ENCODE data around the gene CAMKV. TPM values are rescaled to one million over a fixed set of nuclear protein-coding genes. Genes with fewer than 3 reads are reported as not detected.

CAMKV gene
- total and polyA plus RNA-seq, 2 of the 4 experiments (the other 2 are of a cell fraction), result not detected

Small RNA genes lying within 50 kb of the gene (microRNA-seq; reads per million reads assigned to microRNA genes)
- not detected for gene RN7SL217P (ENCODE audit: insufficient read depth, insufficient read length)

Small RNA genes lying within 50 kb of the gene (small RNA-seq; reads per million reads assigned to genes)
- gene RN7SL217P, result 0 reads per million in 5 experiments

Other genes starting within 250 kb of the CAMKV start
- 116 and 142 TPM in 2 replicates for gene APEH, start 195.6 kb downstream of the CAMKV start, total RNA-seq (2012; rRNA removed)
- 84.3 and 89.2 TPM in 2 replicates for gene APEH, start 195.6 kb downstream of the CAMKV start, polyA plus RNA-seq (2012; rRNA removed)
- 1.1 and 1.3 TPM in 2 replicates for gene MST1, start 180.4 kb downstream of the CAMKV start, total RNA-seq (2012; rRNA removed)
- 13.0 and 16.6 TPM in 2 replicates for gene MST1, start 180.4 kb downstream of the CAMKV start, polyA plus RNA-seq (2012; rRNA removed)
- 10.8 and 13.4 TPM in 2 replicates for gene RNF123, start 180.3 kb downstream of the CAMKV start, total RNA-seq (2012; rRNA removed)
- gene RNF123, start 180.3 kb downstream of the CAMKV start, polyA plus RNA-seq (2012; rRNA removed), result 37.7 and 45.6 TPM in 2 replicates
- gene AMIGO3, start 150.2 kb downstream of the CAMKV start, total RNA-seq (2012; rRNA removed), result not detected in 2 replicates
- 1.5 and 2.7 TPM in 2 replicates for gene AMIGO3, start 150.2 kb downstream of the CAMKV start, polyA plus RNA-seq (2012; rRNA removed)
- 35.8 and 37.3 TPM in 2 replicates for gene GMPPB, start 146.0 kb downstream of the CAMKV start, total RNA-seq (2012; rRNA removed)
- gene GMPPB, start 146.0 kb downstream of the CAMKV start, polyA plus RNA-seq (2012; rRNA removed), result 27.9 and 29.5 TPM in 2 replicates
- gene IP6K1, start 83.4 kb downstream of the CAMKV start, total RNA-seq (2012; rRNA removed), result 28.6 and 28.7 TPM in 2 replicates
- 28.3 and 31.2 TPM in 2 replicates for gene IP6K1, start 83.4 kb downstream of the CAMKV start, polyA plus RNA-seq (2012; rRNA removed)
- gene CDHR4, start 70.0 kb downstream of the CAMKV start, total RNA-seq (2012; rRNA removed), result not detected in 2 replicates
- 0.07 TPM in 1 of 2 replicates, not detected in the other for gene CDHR4, start 70.0 kb downstream of the CAMKV start, polyA plus RNA-seq (2012; rRNA removed)
- gene INKA1, start 66.6 kb downstream of the CAMKV start, total RNA-seq (2012; rRNA removed), result 2.3 and 2.8 TPM in 2 replicates
- 4.5 and 5.4 TPM in 2 replicates for gene INKA1, start 66.6 kb downstream of the CAMKV start, polyA plus RNA-seq (2012; rRNA removed)
- gene UBA7, start 56.0 kb downstream of the CAMKV start, total RNA-seq (2012; rRNA removed), result 15.3 and 18.6 TPM in 2 replicates
- 57.0 and 57.8 TPM in 2 replicates for gene UBA7, start 56.0 kb downstream of the CAMKV start, polyA plus RNA-seq (2012; rRNA removed)
- gene TRAIP, start 13.3 kb downstream of the CAMKV start, total RNA-seq (2012; rRNA removed), result 5.3 and 6.3 TPM in 2 replicates
- gene TRAIP, start 13.3 kb downstream of the CAMKV start, polyA plus RNA-seq (2012; rRNA removed), result 9.2 and 10.0 TPM in 2 replicates
- under 0.01 TPM in 1 of 2 replicates, not detected in the other for gene MST1R, start 34.0 kb upstream of the CAMKV start, total RNA-seq (2012; rRNA removed)
- gene MST1R, start 34.0 kb upstream of the CAMKV start, polyA plus RNA-seq (2012; rRNA removed), result 0.10 and 0.14 TPM in 2 replicates
- gene MON1A, start 59.9 kb upstream of the CAMKV start, total RNA-seq (2012; rRNA removed), result 6.9 and 8.2 TPM in 2 replicates
- 13.5 and 18.1 TPM in 2 replicates for gene MON1A, start 59.9 kb upstream of the CAMKV start, polyA plus RNA-seq (2012; rRNA removed)
- gene RBM6, start 70.2 kb upstream of the CAMKV start, total RNA-seq (2012; rRNA removed), result 38.5 and 40.8 TPM in 2 replicates
- 51.1 and 64.6 TPM in 2 replicates for gene RBM6, start 70.2 kb upstream of the CAMKV start, polyA plus RNA-seq (2012; rRNA removed)
- 121 and 122 TPM in 2 replicates for gene RBM5, start 219.0 kb upstream of the CAMKV start, total RNA-seq (2012; rRNA removed)
- 143 and 155 TPM in 2 replicates for gene RBM5, start 219.0 kb upstream of the CAMKV start, polyA plus RNA-seq (2012; rRNA removed)